NCI-H345 (cell line): ENCODE measurements around the gene CACNA2D1.
A peak's percentile ranks its signal among the peaks of the same experiment; 100 is the strongest.
"Not testable (repeated sequence)": the region's sequence is repeated elsewhere in the genome, so short reads cannot be mapped to it uniquely, and the experiment has no call there.

ENCODE experiments used
- DNase-seq: peaks from one replicate; lab custom pipeline; 2025; lab: John Stamatoyannopoulos, UW

Gene CACNA2D1

GRCh38 chr7:82393076-82393839 lies 50.3 kb downstream of the CACNA2D1 start:
- no peak for DNase-seq

GRCh38 chr7:82390936-82391335 lies 52.6 kb downstream of the CACNA2D1 start:
- DNase-seq: no peak

GRCh38 chr7:82389876-82390275 lies 53.7 kb downstream of the CACNA2D1 start:
- no peak for DNase-seq

- no peak for DNase-seq
These were observed 55.4 kb downstream of the CACNA2D1 start for GRCh38 chr7:82388138-82388537.

GRCh38 chr7:82386571-82386970 lies 57.0 kb downstream of the CACNA2D1 start:
- not testable (repeated sequence) for DNase-seq

- no peak for DNase-seq
These were observed 58.8 kb downstream of the CACNA2D1 start for GRCh38 chr7:82384779-82385178.

GRCh38 chr7:82384051-82384464 lies 59.5 kb downstream of the CACNA2D1 start:
- no peak for DNase-seq

GRCh38 chr7:82382276-82382675 lies 61.3 kb downstream of the CACNA2D1 start:
- DNase-seq: peak; percentile 28

GRCh38 chr7:82376739-82377138 lies 66.8 kb downstream of the CACNA2D1 start:
- peak; percentile 65 for DNase-seq

- DNase-seq: no peak
These were observed 67.9 kb downstream of the CACNA2D1 start for GRCh38 chr7:82375713-82376112.

- no peak for DNase-seq
These were observed 68.4 kb downstream of the CACNA2D1 start for GRCh38 chr7:82375129-82375528.

GRCh38 chr7:82373926-82374635 lies 69.5 kb downstream of the CACNA2D1 start:
- no peak for DNase-seq

GRCh38 chr7:82364671-82365070 lies 78.9 kb downstream of the CACNA2D1 start:
- DNase-seq: no peak

- DNase-seq: no peak
These were observed 79.5 kb downstream of the CACNA2D1 start for GRCh38 chr7:82364048-82364447.

- peak; percentile 12 for DNase-seq
These were observed 81.4 kb downstream of the CACNA2D1 start for GRCh38 chr7:82362129-82362706.

- no peak for DNase-seq
These were observed 82.8 kb downstream of the CACNA2D1 start for GRCh38 chr7:82360591-82361368.

GRCh38 chr7:82359426-82359825 lies 84.2 kb downstream of the CACNA2D1 start:
- no peak for DNase-seq

- DNase-seq: no peak
These were observed 84.7 kb downstream of the CACNA2D1 start for GRCh38 chr7:82358923-82359322.

- no peak for DNase-seq
These were observed 85.5 kb downstream of the CACNA2D1 start for GRCh38 chr7:82358009-82358578.

- DNase-seq: no peak
These were observed 95.3 kb downstream of the CACNA2D1 start for GRCh38 chr7:82348251-82348650.

- DNase-seq: no peak
These were observed 95.8 kb downstream of the CACNA2D1 start for GRCh38 chr7:82347808-82348207.

GRCh38 chr7:82345886-82346285 lies 97.7 kb downstream of the CACNA2D1 start:
- DNase-seq: no peak
